H1 (cell line): ENCODE results near the gene INO80C.

Source experiments
- CHD2 ChIP-seq: IDR thresholded peaks from 2 replicates; pipeline ENCODE4 v1.6.1; 2012; ENCODE audit warnings: low read length, improper control_type of control experiment
- CTCF ChIP-seq, 3 experiments: IDR thresholded peaks; 1 replicate in 2 of 3; 2 replicates in 1 of 3; pipeline versions ENCODE4 v1.5.1 to v1.6.1; 2011; ENCODE audit warnings: low read length in 3 of 3, mild to moderate bottlenecking in 3 of 3, inconsistent platforms in 2 of 3, low read depth in 1 of 3, moderate library complexity in 1 of 3; ENCODE audit not compliant: insufficient read depth in 1 of 3; ENCODE audit errors: control extremely low read depth in 1 of 3
- KDM1A ChIP-seq: fragments of 200-600, 300-600 bp; sonication (generic); IDR thresholded peaks from 2 replicates; pipeline ENCODE4 v1.7.1; 2016; ENCODE audit warnings: mild to moderate bottlenecking, low read length, borderline replicate concordance
- POLR2A ChIP-seq, 2 experiments: IDR thresholded peaks; 1 replicate in 1 of 2; 2 replicates in 1 of 2; pipeline ENCODE4 v1.6.1; 2011; ENCODE audit warnings: low read depth in 2 of 2, low read length in 2 of 2, mild to moderate bottlenecking in 2 of 2; ENCODE audit errors: control extremely low read depth in 1 of 2
- USF2 ChIP-seq: IDR thresholded peaks from 2 replicates; pipeline ENCODE4 v1.6.1; 2011; ENCODE audit warnings: low read length, improper control_type of control experiment

GRCh38 chr18:35526495-35527059, 28.8 kb upstream of the INO80C start:
- TF ChIP-seq CHD2 (no peak), KDM1A (no peak), CTCF (IDR thresholded peaks at IDR 0.05; ENCODE audit: control extremely low read depth in 1 of 3, insufficient read depth in 1 of 3, low read depth in 1 of 3, low read length in 3 of 3) (no peak), POLR2A (IDR thresholded peaks at IDR 0.05; ENCODE audit: control extremely low read depth in 1 of 2, low read depth in 2 of 2, low read length in 2 of 2) (no peak), USF2 (no peak)
